ENCODE measurements around the gene ARMC6. TPM values are rescaled to one million over a fixed set of nuclear protein-coding genes. Genes with fewer than 3 reads are reported as not detected.

ARMC6 gene
- total RNA-seq, 1 donor from 2014 or later, result 15.0 TPM

DNA sequence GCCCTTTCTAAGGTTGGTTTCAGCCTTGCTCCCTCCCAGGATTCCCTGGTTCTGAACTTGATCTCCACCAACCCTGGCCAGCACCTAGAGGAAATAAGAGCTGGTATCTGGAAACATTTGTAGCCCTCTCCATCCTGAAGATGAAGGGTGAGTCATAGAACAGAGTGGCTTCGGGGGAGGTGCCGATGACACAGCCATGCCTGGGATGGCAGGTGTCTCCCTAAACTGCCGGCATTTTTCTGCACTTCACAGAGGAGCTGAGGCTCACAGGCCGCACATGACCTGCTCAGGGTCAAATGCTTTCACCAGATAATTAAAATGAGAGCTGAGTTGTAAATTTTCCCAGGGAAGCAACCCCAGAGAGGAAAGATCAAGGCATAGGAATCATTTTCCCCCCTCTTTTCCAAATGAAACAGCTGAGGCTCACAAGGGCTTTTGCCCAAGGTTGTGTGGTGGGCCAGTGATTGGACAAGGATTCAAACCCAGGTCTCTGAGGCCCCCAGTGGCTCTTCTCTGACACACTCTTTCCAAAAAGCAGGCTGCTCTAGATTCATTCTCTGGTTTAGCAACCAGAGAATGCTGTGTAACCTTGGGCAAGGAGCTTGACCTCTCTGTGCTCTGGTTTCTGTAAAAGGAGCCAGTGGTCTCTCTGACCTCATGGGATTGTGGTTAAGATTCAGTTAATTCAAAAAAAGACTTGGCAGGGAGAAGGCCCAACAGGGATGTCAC, 29.2 kb downstream of the ARMC6 start:
- H3K4me1 ChIP-seq, result peaks cover 80% of the 10 kb centered on the region
- intact Hi-C loops (cut with micrococcal nuclease), result no loop called here
- H3K4me3 ChIP-seq, result peak overlapping the region; percentile 88
- peak overlapping the region; percentile 94 for H3K27ac ChIP-seq (replicated peaks)
- no peak for DNase-seq
- peaks cover 5% of the 10 kb centered on the region for H3K36me3 ChIP-seq
- H3K9me3 ChIP-seq (replicated peaks), result no peaks in the 10 kb centered on the region
- no peaks in the 10 kb centered on the region for H3K27me3 ChIP-seq (ENCODE audit: low read depth)
- TF ChIP-seq, protein P1, sequence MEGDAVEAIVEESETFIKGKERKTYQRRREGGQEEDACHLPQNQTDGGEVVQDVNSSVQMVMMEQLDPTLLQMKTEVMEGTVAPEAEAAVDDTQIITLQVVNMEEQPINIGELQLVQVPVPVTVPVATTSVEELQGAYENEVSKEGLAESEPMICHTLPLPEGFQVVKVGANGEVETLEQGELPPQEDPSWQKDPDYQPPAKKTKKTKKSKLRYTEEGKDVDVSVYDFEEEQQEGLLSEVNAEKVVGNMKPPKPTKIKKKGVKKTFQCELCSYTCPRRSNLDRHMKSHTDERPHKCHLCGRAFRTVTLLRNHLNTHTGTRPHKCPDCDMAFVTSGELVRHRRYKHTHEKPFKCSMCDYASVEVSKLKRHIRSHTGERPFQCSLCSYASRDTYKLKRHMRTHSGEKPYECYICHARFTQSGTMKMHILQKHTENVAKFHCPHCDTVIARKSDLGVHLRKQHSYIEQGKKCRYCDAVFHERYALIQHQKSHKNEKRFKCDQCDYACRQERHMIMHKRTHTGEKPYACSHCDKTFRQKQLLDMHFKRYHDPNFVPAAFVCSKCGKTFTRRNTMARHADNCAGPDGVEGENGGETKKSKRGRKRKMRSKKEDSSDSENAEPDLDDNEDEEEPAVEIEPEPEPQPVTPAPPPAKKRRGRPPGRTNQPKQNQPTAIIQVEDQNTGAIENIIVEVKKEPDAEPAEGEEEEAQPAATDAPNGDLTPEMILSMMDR (IDR thresholded peaks at IDR 0.05; ENCODE audit: borderline replicate concordance), result no peak

GRCh38 chr19:19063183-19064097, 30.0 kb downstream of the ARMC6 start, which contains the start of gene SLC25A42:
TSS of gene SLC25A42 (plus strand) at chr19:19063994. CDS start at chr19:19096125, 32,131 bp downstream.
- intact Hi-C loops (cut with micrococcal nuclease), result no loop called here
- Histone ChIP-seq H3K4me3 (peak within 1 kb of the TSS; percentile 88), H3K4me1 (peaks cover 89% of the 10 kb centered on the region), H3K9me3 (replicated peaks) (no peaks in the 10 kb centered on the region), H3K27ac (replicated peaks) (peak within 1 kb of the TSS; percentile 94), H3K27me3 (ENCODE audit: low read depth) (no peaks in the 10 kb centered on the region), H3K36me3 (peaks cover 4% of the 10 kb centered on the region)
- peak; percentile 100 for DNase-seq
- TF ChIP-seq, protein P1 (IDR thresholded peaks at IDR 0.05; ENCODE audit: borderline replicate concordance), result no peak

- H3K4me1 ChIP-seq, result peaks cover 93% of the 10 kb centered on the region
- peak overlapping the region; percentile 88 for H3K4me3 ChIP-seq
- no peaks in the 10 kb centered on the region for H3K36me3 ChIP-seq
- DNase-seq, result no peak
- intact Hi-C loops (cut with micrococcal nuclease), result no loop called here
- no peaks in the 10 kb centered on the region for H3K9me3 ChIP-seq (replicated peaks)
- H3K27ac ChIP-seq (replicated peaks), result peak overlapping the region; percentile 94
- TF ChIP-seq, protein P1 (IDR thresholded peaks at IDR 0.05; ENCODE audit: borderline replicate concordance), result no peak
- H3K27me3 ChIP-seq (ENCODE audit: low read depth), result no peaks in the 10 kb centered on the region
Observed at GRCh38 chr19:19064098-19064722, 30.8 kb downstream of the ARMC6 start.

- Histone ChIP-seq H3K27ac (replicated peaks) (peak overlapping the region; percentile 94), H3K4me3 (peak overlapping the region; percentile 88), H3K9me3 (replicated peaks) (no peaks in the 10 kb centered on the region), H3K36me3 (no peaks in the 10 kb centered on the region), H3K4me1 (peaks cover 91% of the 10 kb centered on the region), H3K27me3 (ENCODE audit: low read depth) (no peaks in the 10 kb centered on the region)
- intact Hi-C loops (cut with micrococcal nuclease), result no loop called here
- TF ChIP-seq, protein P1 (IDR thresholded peaks at IDR 0.05; ENCODE audit: borderline replicate concordance), result no peak
- DNase-seq, result no peak
Observed at GRCh38 chr19:19064811-19065745, 31.7 kb downstream of the ARMC6 start.

Measured in left ventricle myocardium inferior (tissue), 1 donor.